Activated T-helper 1 cell treated with anti-CD3 and anti-CD28 coated beads, Interleukin-2, amount 50 U/mL, for 16 hours (primary cell): Measurements from ENCODE around the gene ALKBH7.

ENCODE experiments used
- DNase-seq, 2 donors: peaks; one replicate each; pipeline ENCODE4 v3.0.0-alpha.2; 2020; ENCODE audit warnings: low read depth in 1 of 2, low spot score in 1 of 2

ALKBH7 gene

GRCh38 chr19:6362351-6362801 lies 10.2 kb upstream of the ALKBH7 start:
- no peak for DNase-seq

- DNase-seq, result no peak
Observed at GRCh38 chr19:6364353-6364752, 8.2 kb upstream of the ALKBH7 start.

- peak; percentile 96 to 97 for DNase-seq
Observed at GRCh38 chr19:6373096-6373812, 660 bp downstream of the ALKBH7 start.

- DNase-seq, result no peak
Observed at GRCh38 chr19:6373813-6374108, 1.2 kb downstream of the ALKBH7 start.

- no peak for DNase-seq
Observed at GRCh38 chr19:6374161-6374709, 1.6 kb downstream of the ALKBH7 start.

GRCh38 chr19:6374711-6375410 lies 2.3 kb downstream of the ALKBH7 start:
- no peak for DNase-seq

- DNase-seq, result no peak
Observed at GRCh38 chr19:6375411-6376010, 2.9 kb downstream of the ALKBH7 start, which contains the start of gene PSPN. TSS of gene PSPN (minus strand) at chr19:6375933. CDS start at chr19:6375849, 84 bp downstream.

GRCh38 chr19:6376512-6377190 lies 4.1 kb downstream of the ALKBH7 start:
- DNase-seq, result no peak

GRCh38 chr19:6378041-6378440 lies 5.4 kb downstream of the ALKBH7 start:
- DNase-seq, result no peak

- DNase-seq, result no peak
Observed at GRCh38 chr19:6378486-6378885, 5.9 kb downstream of the ALKBH7 start.

- DNase-seq, result no peak
Observed at GRCh38 chr19:6379744-6380143, 7.2 kb downstream of the ALKBH7 start.

- no peak for DNase-seq
Observed at GRCh38 chr19:6381030-6381750, 8.6 kb downstream of the ALKBH7 start.

GRCh38 chr19:6383188-6383587 lies 10.6 kb downstream of the ALKBH7 start:
- DNase-seq, result no peak

GRCh38 chr19:6384381-6384780 lies 11.8 kb downstream of the ALKBH7 start:
- DNase-seq, result no peak

- no peak for DNase-seq
Observed at GRCh38 chr19:6387372-6387771, 14.8 kb downstream of the ALKBH7 start.

GRCh38 chr19:6392221-6393073 lies 19.9 kb downstream of the ALKBH7 start:
- DNase-seq, result no peak

GRCh38 chr19:6393074-6393982 lies 20.7 kb downstream of the ALKBH7 start, which contains the start of gene GTF2F1:
TSS of gene GTF2F1 (minus strand) at chr19:6393164. CDS start at chr19:6392995, 169 bp downstream.
- DNase-seq, result peak; percentile 78 to 88

- peak; percentile 40 to 50 for DNase-seq
Observed at GRCh38 chr19:6393983-6394412, 21.4 kb downstream of the ALKBH7 start.

- no peak for DNase-seq
Observed at GRCh38 chr19:6394831-6395230, 22.2 kb downstream of the ALKBH7 start.
